Ovary (tissue), 3 donors: ENCODE results near the gene PSME4.
"Not testable (repeated sequence)": the region's sequence is repeated elsewhere in the genome, so short reads cannot be mapped to it uniquely, and the experiment has no call there.

Experiments used
- EP300 ChIP-seq: sonication (generic); formaldehyde crosslinking; IDR thresholded peaks from one replicate; pipeline ENCODE4 v1.6.1; 2017; ENCODE audit warnings: antibody characterized with exemption
- POLR2A ChIP-seq: fragments of 450-650 bp; IDR thresholded peaks from one replicate; pipeline ENCODE4 v1.6.1; 2017; ENCODE audit warnings: antibody characterized with exemption, mild to moderate bottlenecking, moderate library complexity
- TF ChIP-seq, protein P1 (sequence below), 3 donors: fragments of 450-650 bp in 2 of 3; fragments of 200-600 bp in 1 of 3; IDR thresholded peaks; one replicate each; pipeline versions ENCODE4 v1.5.1 to v1.8.0; 2016 to 2022; ENCODE audit warnings: antibody characterized with exemption in 3 of 3, mild to moderate bottlenecking in 1 of 3
- donor health status: DM: no; HTN: no; CAD: no.

DNA sequence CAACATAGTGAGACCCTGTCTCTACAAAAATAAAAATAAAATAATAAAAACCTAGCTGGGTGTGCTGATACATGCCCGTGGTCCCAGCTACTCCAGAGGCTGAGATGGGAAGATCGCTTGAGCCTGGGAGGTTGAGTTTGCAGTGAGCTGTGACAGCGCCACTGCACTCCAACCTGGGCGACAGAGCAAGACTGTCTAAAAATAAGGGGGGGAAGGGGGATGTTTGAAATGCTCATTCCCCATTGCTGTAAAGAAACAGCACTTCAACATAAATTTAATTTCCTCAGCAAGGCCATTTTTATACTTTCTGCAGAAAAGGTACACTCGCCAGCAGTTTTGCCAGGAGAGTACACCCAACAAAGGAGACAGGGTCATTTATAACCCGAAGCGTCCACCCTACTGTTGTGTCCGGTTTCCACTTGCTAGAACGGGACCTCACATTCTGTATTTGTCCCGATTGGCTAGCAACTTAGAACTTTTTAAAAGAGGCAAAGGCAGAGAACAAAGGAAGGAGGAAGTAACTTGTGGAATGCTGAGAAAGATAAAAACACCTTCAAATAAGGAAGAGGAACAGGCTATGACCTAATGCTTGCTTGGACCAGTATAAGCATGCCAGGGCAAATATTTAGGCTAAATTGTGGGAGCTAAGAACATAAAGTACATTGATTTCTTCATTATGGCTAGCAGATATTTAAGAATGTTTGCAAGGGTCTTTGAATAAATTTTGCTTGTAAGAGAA, 9.1 kb downstream of the PSME4 start:
- TF ChIP-seq, protein P1, sequence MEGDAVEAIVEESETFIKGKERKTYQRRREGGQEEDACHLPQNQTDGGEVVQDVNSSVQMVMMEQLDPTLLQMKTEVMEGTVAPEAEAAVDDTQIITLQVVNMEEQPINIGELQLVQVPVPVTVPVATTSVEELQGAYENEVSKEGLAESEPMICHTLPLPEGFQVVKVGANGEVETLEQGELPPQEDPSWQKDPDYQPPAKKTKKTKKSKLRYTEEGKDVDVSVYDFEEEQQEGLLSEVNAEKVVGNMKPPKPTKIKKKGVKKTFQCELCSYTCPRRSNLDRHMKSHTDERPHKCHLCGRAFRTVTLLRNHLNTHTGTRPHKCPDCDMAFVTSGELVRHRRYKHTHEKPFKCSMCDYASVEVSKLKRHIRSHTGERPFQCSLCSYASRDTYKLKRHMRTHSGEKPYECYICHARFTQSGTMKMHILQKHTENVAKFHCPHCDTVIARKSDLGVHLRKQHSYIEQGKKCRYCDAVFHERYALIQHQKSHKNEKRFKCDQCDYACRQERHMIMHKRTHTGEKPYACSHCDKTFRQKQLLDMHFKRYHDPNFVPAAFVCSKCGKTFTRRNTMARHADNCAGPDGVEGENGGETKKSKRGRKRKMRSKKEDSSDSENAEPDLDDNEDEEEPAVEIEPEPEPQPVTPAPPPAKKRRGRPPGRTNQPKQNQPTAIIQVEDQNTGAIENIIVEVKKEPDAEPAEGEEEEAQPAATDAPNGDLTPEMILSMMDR (IDR thresholded peaks at IDR 0.05): not testable (repeated sequence)
- not testable (repeated sequence) for TF ChIP-seq POLR2A, EP300
